Articular chondrocyte of knee joint (primary cell): ENCODE results near the gene PYURF. TPM values are rescaled to one million over a fixed set of nuclear protein-coding genes. Genes with fewer than 3 reads are reported as not detected.

Experiments used
- total RNA-seq: library from RNA; depleted of rRNA; stranded (reverse); fragments of >200 nt; gene quantifications from 2 replicates; pipeline ENCODE4 v1.2.3, GENCODE V29; 2012

The PYURF gene
- 63.1 and 81.6 TPM in 2 replicates for total RNA-seq

GRCh38 chr4:88523325-88524129 is at the start of gene PYURF:
Gene PYURF (minus strand): TSS chr4:88523776. CDS start chr4:88523700, 76 bp downstream.

Other genes starting within 250 kb of the PYURF start
- gene PPM1K, start 239.2 kb downstream of the PYURF start, total RNA-seq, result 9.2 and 9.3 TPM in 2 replicates
- gene HERC6, start 144.9 kb downstream of the PYURF start, total RNA-seq, result 8.5 and 13.5 TPM in 2 replicates
- gene HERC5, start 66.7 kb downstream of the PYURF start, total RNA-seq, result 1.3 and 2.9 TPM in 2 replicates
- gene HERC3, start 68.7 kb upstream of the PYURF start, total RNA-seq, result 24.2 and 31.7 TPM in 2 replicates
- 4.4 and 7.8 TPM in 2 replicates for gene NAP1L5, start 174.1 kb upstream of the PYURF start, total RNA-seq